Ramos (cell line): ENCODE data around the gene GRK5.
"Not testable (repeated sequence)": the region's sequence is repeated elsewhere in the genome, so short reads cannot be mapped to it uniquely, and the experiment has no call there.

ENCODE experiments used
- in situ Hi-C: fragments of 300-500 bp; cut with MboI; formaldehyde crosslinking; loops from one replicate; pipeline ENCODE4 v1.14.3; 2022; ENCODE audit warnings: low sequenced_read_pairs; ENCODE audit not compliant: unreplicated experiment

Gene GRK5

GRCh38 chr10:119243488-119243887, 36.1 kb downstream of the GRK5 start:
- in situ Hi-C loops = no loop called here

- in situ Hi-C loops = no loop called here
These were observed 36.6 kb downstream of the GRK5 start for GRCh38 chr10:119243967-119244366.

- in situ Hi-C loops = no loop called here
These were observed 37.9 kb downstream of the GRK5 start for GRCh38 chr10:119245272-119245671.

- in situ Hi-C loops = no loop called here
These were observed 39.6 kb downstream of the GRK5 start for GRCh38 chr10:119246862-119247549.

- in situ Hi-C loops = no loop called here
These were observed 40.2 kb downstream of the GRK5 start for GRCh38 chr10:119247550-119247894.

- in situ Hi-C loops = no loop called here
These were observed 40.8 kb downstream of the GRK5 start for GRCh38 chr10:119248184-119248583.

GRCh38 chr10:119248681-119249080, 41.3 kb downstream of the GRK5 start:
- in situ Hi-C loops = no loop called here

- in situ Hi-C loops = no loop called here
These were observed 43.4 kb downstream of the GRK5 start for GRCh38 chr10:119250641-119251314.

- in situ Hi-C loops = no loop called here
These were observed 43.9 kb downstream of the GRK5 start for GRCh38 chr10:119251315-119251708.

- in situ Hi-C loops = no loop called here
These were observed 44.7 kb downstream of the GRK5 start for GRCh38 chr10:119252051-119252465.

- in situ Hi-C loops = no loop called here
These were observed 45.2 kb downstream of the GRK5 start for GRCh38 chr10:119252470-119253151.

- in situ Hi-C loops = no loop called here
These were observed 46.2 kb downstream of the GRK5 start for GRCh38 chr10:119253433-119254174.

- in situ Hi-C loops = no loop called here
These were observed 47.0 kb downstream of the GRK5 start for GRCh38 chr10:119254335-119254734.

GRCh38 chr10:119256030-119256429, 48.7 kb downstream of the GRK5 start:
- in situ Hi-C loops = no loop called here

GRCh38 chr10:119256897-119257296, 49.5 kb downstream of the GRK5 start:
- in situ Hi-C loops = no loop called here

- in situ Hi-C loops = no loop called here
These were observed 50.6 kb downstream of the GRK5 start for GRCh38 chr10:119257899-119258419.

- in situ Hi-C loops = no loop called here
These were observed 52.0 kb downstream of the GRK5 start for GRCh38 chr10:119259345-119259744.

GRCh38 chr10:119261016-119261415, 53.6 kb downstream of the GRK5 start:
- in situ Hi-C loops = not testable (repeated sequence)

- in situ Hi-C loops = no loop called here
These were observed 56.7 kb downstream of the GRK5 start for GRCh38 chr10:119263951-119264617.

- in situ Hi-C loops = no loop called here
These were observed 58.3 kb downstream of the GRK5 start for GRCh38 chr10:119265691-119266090.
